Femur (tissue), 1 donor: ENCODE data around the gene SPRYD3.
A peak's percentile ranks its signal among the peaks of the same experiment; 100 is the strongest.
"Not testable (repeated sequence)": the region's sequence is repeated elsewhere in the genome, so short reads cannot be mapped to it uniquely, and the experiment has no call there.

Experiments
- DNase-seq: peaks from one replicate; pipeline ENCODE4 v3.0.0-alpha.2; 2017

Gene SPRYD3, protein sequence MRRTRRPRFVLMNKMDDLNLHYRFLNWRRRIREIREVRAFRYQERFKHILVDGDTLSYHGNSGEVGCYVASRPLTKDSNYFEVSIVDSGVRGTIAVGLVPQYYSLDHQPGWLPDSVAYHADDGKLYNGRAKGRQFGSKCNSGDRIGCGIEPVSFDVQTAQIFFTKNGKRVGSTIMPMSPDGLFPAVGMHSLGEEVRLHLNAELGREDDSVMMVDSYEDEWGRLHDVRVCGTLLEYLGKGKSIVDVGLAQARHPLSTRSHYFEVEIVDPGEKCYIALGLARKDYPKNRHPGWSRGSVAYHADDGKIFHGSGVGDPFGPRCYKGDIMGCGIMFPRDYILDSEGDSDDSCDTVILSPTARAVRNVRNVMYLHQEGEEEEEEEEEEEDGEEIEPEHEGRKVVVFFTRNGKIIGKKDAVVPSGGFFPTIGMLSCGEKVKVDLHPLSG

DNA sequence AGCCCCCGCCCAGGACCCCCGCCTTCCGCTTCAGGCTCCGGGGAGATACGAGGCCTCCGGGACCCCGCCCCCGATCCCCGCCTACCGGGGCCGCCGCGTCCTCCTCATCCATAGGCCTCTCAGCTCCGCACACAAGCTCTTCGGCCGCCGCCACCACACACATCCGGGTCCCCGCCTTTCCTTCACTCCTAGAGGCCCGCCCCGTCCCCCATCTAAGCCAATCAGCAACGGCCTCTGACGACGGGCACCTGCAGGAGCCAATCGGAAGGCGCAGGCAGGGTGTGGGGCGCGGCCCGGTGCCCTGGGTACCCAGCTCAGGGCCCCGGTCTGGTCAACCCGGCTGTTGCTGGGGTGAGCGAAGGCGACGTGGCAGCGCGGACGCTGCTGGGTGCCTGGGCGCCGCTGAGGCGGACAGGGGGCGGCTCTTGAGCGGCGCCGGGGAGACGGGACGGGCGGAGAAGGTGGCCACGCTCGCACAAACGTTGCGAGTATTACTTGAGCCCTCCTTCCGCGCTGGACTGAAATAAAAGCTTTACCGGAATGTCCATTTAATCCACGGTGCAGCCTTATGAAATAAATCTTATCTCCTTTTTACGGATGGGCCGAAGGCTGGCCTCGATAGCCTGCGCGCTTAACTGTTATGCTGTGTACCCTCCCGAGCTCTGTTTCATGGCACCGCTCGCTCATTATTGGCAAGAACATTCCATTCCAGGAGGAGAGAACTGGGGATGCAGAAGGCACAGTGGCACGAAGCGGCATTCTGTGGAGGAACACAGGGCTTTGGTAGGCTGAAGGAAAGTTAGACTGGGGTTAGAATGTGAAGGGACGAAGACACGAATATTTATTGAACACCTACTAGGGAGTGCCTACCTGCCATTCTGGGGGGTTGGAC, at the start of gene SPRYD3:
Gene SPRYD3, minus strand, starts transcription at position 165 of the 892 bp plus-strand sequence. Its CDS starts 57 bp downstream, at position 108.
- DNase-seq = peak; percentile 99

DNA sequence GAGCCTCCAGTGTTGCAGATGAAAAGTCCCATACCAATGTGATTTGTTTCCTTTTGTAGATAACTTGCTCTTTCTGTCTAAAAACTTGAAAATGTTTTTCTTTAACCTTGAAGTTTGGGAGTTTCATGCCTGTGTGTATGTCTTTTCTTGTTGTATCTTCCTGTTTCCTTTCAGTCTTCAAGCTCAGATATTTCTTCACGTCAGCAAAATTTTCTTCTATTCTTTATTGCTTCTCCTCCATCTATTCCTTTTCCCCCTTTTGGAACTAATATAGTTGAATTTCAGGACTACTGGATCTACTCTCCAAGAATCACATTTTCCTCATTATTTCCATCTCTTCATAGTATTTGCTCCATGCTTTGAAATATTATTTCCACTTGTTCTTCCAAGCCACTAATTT, 48.0 kb upstream of the SPRYD3 start:
- DNase-seq = no peak

DNA sequence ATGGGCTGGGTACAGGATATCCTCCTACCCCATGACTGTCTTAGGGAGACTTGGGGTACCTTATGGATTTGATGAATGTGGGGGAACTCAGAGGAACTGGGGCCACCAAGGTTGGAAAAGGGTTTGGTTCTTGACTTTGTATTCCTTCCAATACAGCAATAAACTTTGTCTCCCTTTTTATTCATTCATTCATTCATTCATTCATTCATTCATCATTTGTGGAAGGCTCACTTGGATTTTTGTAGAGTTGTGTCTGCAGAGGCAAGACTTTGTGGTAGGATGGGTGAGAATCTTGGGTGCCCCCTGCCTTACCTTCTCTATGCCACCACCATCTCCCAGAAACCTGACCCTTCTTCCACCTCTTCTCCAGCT, 45.1 kb upstream of the SPRYD3 start:
- no peak for DNase-seq

DNA sequence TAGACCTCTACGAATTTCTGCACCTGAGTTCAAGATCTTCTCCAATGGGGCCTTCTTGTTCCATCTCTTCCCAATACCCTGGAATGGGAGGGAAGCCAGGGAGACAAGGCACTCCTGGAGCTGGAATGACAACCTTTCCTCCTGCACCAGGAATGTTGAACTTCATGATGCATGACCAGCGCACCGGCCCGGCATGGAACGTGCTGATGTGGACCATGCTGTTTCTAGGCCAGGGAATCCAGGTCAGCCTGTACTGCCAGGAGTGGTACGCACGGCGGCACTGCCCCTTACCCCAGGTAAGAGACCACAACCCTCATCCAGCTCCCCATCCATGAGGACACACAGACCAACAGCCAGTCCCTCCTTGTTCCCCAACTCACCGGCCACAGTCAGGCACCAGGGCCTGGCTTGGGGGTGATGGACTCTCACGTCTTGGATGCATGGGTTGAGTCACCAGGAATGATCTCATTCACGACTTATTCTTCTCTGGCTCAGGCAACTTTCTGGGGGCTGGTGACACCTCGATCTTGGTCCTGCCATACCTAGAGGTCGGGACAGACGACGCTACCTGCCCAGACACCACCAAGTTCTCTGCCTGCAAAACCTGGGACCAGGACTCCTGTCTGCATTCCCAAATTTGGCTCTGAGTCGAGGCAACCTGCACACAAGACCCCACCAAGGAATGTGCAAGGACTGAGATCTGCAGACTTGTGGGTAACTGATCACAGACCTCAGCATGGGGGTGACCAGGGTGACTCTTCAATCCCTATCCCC, 44.6 kb upstream of the SPRYD3 start:
- DNase-seq = no peak

DNA sequence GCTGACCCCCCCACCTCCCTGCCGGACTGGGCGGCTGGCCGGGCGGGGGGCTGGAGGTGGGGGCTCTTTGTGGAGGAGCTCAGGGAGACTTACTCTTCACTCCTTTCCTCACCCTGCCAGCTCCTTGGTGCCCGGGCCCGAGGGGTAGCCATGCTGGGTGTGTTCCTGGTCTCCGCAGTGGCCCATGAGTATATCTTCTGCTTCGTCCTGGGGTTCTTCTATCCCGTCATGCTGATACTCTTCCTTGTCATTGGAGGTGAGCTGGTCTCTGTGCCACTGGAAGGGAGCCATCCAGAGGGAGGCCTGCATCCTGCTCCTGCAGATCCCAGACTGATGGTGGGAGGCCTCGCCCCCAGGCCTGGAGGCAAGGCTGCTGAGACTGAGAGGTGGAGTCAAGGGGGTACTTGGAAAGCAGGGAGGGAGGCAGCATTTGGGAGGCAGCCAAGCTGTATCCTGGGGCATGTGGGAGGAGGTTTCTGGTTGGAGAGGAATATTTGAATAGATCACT, 43.8 kb upstream of the SPRYD3 start:
- no peak for DNase-seq

DNA sequence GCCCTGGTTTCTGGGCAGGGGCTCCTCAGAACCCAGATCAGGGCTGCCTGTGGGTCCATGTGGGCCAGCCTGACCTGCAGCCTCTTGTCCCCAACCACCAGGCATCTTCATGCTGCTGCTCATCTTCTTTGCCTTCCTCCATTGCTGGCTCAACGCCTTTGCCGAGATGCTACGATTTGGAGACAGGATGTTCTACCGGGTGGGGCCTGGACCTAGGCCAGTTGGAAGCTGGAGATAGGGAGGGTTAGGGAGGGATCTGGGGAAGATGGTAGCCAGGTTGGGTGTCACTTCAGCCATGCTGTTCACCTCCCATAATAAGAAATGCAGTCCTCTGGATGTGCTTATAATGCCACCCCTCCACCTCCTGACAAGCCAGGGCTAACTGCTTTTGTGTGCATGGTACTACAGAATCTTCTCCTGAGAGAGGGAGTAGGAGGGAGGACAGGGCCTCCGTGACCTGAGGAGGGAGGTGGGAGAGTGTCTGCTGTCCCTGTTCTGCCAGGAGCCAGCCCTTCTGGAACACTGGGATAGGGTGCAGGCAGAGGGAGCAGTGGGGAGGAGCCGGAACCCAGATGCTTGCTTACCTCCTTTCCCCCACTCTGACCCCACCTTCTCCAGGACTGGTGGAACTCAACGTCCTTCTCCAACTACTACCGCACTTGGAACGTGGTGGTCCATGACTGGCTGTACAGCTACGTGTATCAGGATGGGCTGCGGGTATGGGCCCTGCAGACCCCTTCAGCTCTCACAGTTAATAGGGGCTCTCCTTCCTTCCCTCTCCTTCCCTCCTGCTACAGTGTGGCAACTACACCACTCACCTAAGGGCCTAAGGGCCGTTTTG, 41.7 kb upstream of the SPRYD3 start:
- no peak for DNase-seq

DNA sequence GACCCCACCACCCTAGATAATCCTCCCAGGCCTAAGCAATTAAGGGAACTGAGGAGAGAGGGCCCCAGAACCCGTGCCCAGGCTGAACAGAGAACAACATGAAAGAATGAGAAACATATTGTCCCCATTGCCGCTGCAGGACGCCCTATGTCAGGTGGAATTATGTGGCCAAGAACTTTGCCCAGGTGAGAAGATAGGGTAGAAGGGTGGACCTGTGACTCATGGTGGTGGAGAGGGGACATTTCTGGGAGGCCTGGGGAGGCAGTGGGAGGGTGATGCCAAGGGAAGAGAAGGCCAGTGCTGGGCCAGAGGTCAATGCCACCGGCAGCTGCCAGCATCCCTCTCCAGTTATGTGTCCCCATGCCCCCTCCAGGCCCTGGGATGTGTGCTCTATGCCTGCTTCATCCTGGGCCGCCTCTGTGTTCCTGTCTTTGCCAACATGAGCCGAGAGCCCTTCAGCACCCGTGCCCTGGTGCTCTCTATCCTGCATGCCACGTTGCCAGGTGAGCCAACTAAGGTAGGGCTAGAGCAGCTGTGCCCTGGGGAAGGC, 39.6 kb upstream of the SPRYD3 start:
- no peak for DNase-seq

DNA sequence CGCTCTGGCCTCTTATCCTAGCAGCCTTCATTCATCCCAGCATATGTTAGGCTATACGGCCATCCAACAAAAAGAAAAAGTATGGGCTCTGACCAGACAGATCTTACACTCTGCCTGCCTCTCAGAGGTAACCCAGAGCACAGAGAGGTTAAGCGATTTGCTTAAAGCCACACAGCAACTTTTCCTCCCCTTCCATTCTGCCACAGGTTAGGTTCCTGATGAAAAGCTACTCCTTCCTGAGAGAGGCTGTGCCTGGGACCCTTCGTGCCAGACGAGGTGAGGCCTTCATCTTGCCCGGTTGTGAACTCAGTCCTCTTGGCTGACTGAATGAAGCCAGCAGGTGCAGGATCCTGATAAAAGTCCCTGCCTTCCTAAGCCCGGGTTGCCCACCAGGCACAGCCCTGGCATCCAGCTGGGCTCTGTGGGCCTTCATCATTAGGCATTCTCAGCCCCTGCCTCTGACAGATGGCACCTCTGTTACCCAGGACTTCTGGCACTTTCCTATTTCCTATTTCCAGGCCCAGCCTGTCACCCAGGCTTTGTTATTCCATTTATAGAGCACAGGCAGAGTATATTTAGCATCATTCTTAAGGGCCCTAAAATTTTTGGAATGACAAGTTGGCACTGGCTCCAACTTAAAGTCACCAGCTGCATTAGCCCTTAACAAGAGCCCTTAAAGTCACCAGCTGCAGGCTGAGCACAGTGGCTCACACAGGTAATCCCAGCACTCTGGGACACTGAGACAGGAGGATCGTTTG, 36.9 kb upstream of the SPRYD3 start:
- DNase-seq = no peak

DNA sequence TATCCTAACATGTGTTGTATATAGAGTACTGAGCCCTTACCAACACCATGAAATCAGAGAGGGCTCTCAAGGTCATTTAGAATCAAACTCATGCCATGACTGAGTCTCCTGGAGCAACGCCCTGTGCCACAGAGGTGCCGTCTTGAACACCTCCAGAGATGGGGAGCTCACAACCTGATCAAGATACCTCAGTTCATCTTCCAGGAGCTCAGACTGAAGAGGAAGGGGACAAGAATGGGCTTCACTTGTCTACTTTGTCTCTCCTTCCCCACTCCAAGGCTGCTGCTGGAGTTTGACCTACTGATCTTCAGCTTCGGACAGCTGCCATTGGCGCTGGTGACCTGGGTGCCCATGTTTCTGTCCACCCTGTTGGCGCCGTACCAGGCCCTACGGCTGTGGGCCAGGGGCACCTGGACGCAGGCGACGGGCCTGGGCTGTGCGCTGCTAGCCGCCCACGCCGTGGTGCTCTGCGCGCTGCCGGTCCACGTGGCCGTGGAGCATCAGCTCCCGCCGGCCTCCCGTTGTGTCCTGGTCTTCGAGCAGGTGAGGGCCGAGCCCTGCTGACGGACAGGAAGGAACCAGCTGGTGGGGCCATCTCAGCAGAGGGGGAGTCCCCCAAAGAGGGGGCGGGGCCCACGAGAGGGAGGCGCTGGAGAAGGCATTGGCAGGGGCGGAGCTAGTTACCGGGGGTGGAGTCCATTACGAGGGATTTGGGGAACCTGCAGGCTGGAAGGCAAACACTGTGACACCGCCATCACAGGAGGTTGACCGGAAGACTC, 36.1 kb upstream of the SPRYD3 start:
- no peak for DNase-seq

DNA sequence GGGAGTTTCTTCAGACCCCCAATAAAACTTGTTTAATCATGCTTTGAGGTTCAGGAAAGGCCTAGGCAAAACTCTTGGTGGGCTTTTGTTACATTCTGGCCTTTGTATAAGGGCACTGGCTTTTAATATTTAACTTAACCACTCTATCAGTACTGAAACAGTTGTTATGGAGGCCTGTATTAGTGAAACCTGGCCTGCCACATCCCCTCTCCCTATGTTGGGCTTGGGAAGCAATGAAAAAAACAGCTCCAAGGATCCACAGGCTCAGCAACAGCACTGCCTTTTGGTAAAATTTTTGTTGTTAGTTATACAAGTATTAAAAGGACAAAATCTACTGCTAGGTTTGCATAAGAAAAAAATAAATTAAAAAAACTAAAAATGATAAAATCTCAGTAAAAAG, 34.8 kb upstream of the SPRYD3 start:
- no peak for DNase-seq

DNA sequence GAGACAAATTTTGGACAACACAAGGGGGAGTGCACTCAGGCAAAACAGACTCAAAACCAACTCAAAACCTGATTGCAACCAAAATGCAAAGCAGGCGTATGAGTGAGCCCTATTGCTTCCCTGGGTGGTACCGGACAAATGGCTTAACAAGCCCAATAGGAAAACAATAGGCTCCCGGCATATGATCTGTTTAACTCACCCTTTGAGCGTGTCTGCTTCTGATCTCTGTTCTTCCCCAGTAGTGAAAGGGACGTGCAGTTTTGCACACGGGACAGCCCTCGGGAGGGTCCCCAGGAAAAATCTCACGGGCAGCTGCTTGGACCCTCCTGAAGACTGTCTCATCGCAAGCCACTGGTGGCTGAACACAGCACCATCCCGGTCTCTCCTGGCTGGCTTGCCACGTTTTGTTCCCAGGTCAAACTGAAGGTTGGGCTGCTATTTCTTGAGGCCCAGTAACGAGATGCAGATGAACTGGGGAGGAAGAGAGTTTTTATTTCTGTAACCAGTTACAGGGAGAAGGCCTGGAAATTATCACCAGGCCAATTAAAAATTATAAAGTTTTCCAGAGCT, 34.0 kb upstream of the SPRYD3 start:
- DNase-seq = no peak

DNA sequence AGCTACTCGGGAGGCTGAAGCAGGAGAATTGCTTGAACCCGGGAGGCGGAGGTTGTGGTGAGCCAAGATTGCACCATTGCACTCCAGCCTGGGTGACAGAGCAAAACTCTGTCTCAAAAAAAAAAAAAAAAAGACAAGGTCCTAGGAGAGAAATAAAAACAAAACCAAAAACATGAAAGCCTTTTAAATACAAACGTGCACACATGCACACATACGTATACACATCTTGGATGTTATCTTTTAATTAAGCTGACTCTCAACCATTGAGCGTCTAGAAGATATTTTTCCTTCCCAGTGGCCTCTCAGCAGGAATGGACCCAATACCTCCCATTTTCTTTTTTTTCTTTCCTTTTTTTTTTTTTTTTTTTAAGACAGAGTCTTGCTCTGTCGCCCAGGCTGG, 33.2 kb upstream of the SPRYD3 start:
- not testable (repeated sequence) for DNase-seq

DNA sequence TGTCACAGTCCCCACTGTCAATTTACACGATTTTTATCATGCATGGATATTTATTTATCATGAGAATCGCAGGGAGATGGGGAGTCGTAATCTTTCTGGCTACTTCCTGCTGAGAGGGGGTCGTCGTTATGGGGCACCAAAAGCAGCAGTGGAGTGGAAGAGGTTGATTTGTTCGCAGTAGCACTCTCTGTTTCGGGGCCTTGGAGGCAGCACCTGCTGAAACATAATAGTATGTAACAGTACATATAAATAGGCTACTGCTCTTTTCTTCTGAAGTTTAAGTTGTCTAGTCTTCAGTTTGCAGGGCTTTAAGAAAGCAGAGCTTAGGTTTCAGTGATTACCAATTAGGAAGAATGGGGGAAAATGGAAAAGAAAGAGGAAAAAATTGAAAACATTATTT, 27.9 kb upstream of the SPRYD3 start:
- DNase-seq = no peak

DNA sequence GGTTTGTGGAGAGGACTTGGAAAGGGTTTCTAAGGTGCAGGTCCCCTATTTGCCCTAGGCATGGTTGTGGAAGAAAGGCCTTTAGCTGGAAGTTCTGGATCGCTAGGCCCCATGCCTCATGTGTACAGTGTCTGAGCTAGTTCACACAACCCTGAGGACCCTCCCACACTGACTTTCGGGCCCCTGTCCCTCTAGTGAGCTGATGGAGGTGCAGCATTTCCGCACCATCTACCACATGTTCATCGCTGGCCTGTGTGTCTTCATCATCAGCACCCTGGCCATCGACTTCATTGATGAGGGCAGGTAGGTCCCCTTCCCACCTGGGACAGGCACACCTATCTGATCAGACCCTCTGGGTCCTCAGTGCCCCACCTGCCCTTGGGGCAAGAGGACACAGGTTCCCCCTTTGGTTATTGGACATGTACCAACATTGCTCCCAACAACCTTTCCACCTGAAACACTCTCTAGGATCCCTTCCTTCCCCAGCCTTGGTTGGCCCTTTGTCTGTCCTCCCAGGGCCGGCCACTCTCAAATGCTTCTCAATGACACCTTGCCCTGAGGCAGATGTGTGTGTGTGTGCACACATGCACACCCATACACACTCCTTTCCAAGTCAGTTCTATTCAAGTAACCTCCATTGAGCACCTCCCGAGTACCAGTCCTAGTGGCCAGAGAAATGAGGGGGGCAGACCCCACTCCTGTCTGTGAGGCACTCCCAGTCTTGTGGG, 26.7 kb upstream of the SPRYD3 start:
- DNase-seq = no peak

DNA sequence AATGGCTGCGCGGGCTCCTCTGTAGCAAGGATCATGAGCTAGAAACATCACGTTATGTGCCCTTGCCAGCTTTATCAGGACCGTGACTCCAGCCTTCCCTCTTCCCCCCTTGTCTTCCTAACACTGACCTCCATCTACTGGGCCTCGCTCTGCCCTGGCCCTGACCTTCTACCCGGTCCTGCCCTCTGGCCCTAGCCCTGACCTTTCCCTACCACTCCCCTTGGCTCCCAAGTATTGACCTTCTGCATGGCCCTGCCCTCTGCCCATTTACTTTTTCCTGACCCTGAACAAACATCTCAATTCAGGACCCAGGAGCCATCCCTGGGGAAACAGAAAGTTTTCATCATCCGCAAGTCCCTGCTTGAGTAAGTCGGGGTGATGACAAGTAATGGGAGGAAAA, 26.1 kb upstream of the SPRYD3 start:
- no peak for DNase-seq

DNA sequence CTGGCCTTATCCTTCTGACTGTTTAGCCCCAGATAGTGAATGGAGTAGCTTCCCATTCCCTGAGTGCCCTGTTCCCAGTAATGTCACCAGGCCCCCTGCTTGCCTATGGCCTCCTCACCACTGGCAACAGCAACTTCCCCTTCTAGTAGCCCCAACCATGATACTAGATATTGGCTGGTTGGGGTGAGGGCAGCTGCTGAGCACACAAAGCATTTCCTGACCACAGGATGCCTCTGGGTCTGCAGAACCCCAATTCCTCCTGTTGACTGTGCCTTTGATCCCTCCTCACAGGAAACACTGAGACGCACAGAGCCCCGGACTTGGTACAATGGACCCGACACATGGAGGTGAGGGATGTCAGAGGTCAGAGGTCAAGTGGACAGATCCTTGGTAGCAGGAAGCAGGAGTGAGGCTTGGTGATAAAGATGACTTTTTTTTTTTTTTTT, 24.7 kb upstream of the SPRYD3 start:
- DNase-seq = no peak

DNA sequence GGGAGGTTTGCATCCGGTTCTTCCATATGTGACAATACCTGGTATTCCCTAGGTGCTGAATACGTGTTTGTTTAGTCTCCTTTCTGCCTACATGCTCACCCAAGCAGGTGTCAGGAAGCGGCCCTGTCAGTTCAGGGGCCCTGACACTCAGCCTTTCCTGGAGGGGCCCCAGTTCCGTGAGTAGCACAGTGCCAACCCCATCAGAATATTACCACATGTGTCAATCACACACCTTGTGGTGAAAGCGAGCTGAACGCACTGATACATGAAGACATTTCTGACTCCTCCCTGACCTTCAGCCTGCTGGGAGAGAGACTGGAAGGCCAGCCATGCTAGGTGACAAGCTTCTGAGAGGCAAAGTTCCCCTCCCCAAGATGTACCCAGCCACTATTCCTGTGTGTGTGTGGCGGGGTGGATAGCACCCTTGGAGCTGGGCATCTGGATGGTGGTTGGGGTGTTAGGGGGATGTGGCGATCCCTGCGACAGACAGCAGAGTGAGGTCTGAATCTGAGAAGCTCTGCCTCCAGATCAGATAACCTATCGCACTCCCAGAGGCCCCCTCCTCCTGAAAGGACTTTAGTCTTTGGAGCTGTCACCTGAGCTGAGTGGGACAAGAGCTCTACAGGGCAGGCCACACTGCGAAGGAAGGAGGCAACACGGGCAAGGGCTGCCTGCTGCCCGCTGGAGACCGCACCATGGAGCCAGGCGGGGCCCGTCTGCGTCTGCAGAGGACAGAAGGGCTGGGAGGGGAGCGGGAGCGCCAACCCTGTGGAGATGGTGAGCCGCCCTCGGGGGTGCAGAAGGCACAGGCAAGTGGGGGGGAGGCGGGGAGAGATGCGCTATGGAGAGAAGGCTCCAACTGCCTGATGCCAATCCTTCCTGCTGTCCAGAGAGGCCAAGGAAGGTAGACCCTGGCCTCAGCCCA, 24.0 kb upstream of the SPRYD3 start, which contains the start of gene SOAT2:
Gene SOAT2, plus strand, starts transcription at position 604 of the 925 bp plus-strand sequence. Its CDS starts 92 bp downstream, at position 696.
- DNase-seq = no peak
